Head of caudate nucleus (tissue), 42 donors: ENCODE results near the gene ZKSCAN1.

Experiments
- DNase-seq, 42 donors: peaks; one replicate each; pipeline versions ENCODE4 v3.0.0 to v3.0.0-alpha.2; 2020 to 2021; ENCODE audit warnings: mixed read lengths in 7 of 42
- intact Hi-C: fragments of 100-400 bp; cut with DNase I; formaldehyde crosslinking; loops from one replicate; pipeline ENCODE4 v1.15.0; 2022

Gene ZKSCAN1

GRCh38 chr7:100065452-100066186, 50.2 kb downstream of the ZKSCAN1 start:
- DNase-seq = no peak

GRCh38 chr7:100066953-100067352, 51.6 kb downstream of the ZKSCAN1 start:
- peak in 13 of 42 donors; percentile 13 to 54 (median 28) for DNase-seq
- intact Hi-C loops = no loop called here

More at GRCh38 chr7:100065452-100066186, 50.2 kb downstream of the ZKSCAN1 start:
- intact Hi-C loops = no loop called here

GRCh38 chr7:100069991-100070390, 54.6 kb downstream of the ZKSCAN1 start:
- intact Hi-C loops = no loop called here
- DNase-seq = no peak

GRCh38 chr7:100071018-100071723, 55.8 kb downstream of the ZKSCAN1 start:
- DNase-seq = no peak
- intact Hi-C loops = no loop called here

GRCh38 chr7:100072462-100072861, 57.1 kb downstream of the ZKSCAN1 start:
- intact Hi-C loops = no loop called here
- no peak for DNase-seq

GRCh38 chr7:100074841-100075240, 59.4 kb downstream of the ZKSCAN1 start:
- intact Hi-C loops = no loop called here
- DNase-seq = no peak

- intact Hi-C loops = no loop called here
- DNase-seq = no peak
Observed at GRCh38 chr7:100075418-100075817, 60.0 kb downstream of the ZKSCAN1 start.

GRCh38 chr7:100077205-100077604, 61.8 kb downstream of the ZKSCAN1 start:
- no peak for DNase-seq

GRCh38 chr7:100079024-100079560, 63.7 kb downstream of the ZKSCAN1 start:
- intact Hi-C loops = no loop called here
- DNase-seq = peak in 30 of 42 donors; percentile 15 to 81 (median 58)

More at GRCh38 chr7:100077205-100077604, 61.8 kb downstream of the ZKSCAN1 start:
- intact Hi-C loops = no loop called here

GRCh38 chr7:100080907-100081534, 65.6 kb downstream of the ZKSCAN1 start:
- intact Hi-C loops = no loop called here
- peak in 1 of 42 donors; percentile 12 for DNase-seq

GRCh38 chr7:100081535-100082102, 66.2 kb downstream of the ZKSCAN1 start, which contains the start of gene ZNF3:
Gene ZNF3 (minus strand): TSS chr7:100081723. CDS start chr7:100077357, 4,366 bp downstream.
- intact Hi-C loops = no loop called here
- peak; percentile 97 to 100 (median 99) for DNase-seq

GRCh38 chr7:100082978-100083377, 67.6 kb downstream of the ZKSCAN1 start:
- intact Hi-C loops = no loop called here
- no peak for DNase-seq

- intact Hi-C loops = no loop called here
- DNase-seq = no peak
Observed at GRCh38 chr7:100085515-100085914, 70.1 kb downstream of the ZKSCAN1 start.

- no peak for DNase-seq
- intact Hi-C loops = no loop called here
Observed at GRCh38 chr7:100087055-100087750, 71.8 kb downstream of the ZKSCAN1 start.

GRCh38 chr7:100088095-100088620, 72.8 kb downstream of the ZKSCAN1 start:
- no peak for DNase-seq
- intact Hi-C loops = no loop called here

GRCh38 chr7:100088621-100089457, 73.4 kb downstream of the ZKSCAN1 start, which contains the start of gene COPS6:
Gene COPS6 (plus strand): TSS chr7:100088969. CDS start chr7:100088991, 22 bp downstream.
- peak; percentile 40 to 94 (median 88) for DNase-seq
- intact Hi-C loops = no loop called here

- intact Hi-C loops = no loop called here
- no peak for DNase-seq
Observed at GRCh38 chr7:100089458-100090196, 74.2 kb downstream of the ZKSCAN1 start.
